Measurements from ENCODE around the gene CDC42EP5.
A peak's percentile ranks its signal among the peaks of the same experiment; 100 is the strongest.

DNA sequence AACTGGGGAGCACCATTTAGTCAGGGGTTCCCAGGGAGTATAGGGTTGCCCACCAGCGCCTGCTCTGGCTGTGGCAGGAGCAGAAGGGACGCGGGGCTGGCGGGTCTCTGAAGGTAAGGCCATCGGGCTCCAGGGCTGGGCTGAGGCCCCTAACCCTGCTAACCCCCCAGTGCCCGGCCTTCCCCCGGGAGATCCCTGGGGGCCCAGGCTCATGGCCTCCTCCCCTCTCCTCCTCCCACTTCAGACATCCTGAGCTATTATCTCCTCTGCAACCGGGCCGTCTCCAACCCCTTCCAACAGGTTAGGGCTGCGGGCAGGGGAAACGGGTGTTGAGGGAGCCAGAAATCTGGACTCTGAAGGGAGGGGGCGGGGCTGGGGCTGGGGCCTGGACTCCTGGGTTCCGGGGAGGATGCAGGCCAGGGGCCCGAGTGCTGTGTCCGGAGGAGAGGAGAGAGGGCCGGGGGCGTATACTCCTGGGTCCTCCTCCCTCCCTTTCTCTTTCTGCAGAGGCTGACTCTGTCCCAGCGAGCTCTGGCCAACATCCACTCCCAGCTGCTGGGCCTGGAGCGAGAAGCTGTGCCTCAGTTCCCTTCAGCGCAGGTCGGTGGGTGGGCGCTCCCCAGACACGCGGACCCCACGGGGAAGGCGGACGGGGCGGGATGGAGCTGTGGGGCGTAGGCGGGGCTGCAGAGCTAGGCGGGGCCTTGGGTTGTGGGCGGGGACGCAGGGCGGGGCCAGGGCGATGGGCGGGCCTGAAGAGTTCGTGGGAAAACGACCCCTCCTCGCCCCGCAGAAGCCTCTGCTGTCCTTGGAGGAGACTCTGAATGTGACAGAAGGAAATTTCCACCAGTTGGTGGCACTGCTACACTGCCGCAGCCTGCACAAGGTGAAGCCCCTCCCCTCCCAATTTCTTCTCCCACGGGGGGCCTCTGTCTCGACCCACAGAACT lies 42.5 kb downstream of the CDC42EP5 start:
- TF ChIP-seq CTCF (IDR thresholded peaks at IDR 0.05) = peak; percentile 24
- no peak for TF ChIP-seq EZH2 (IDR thresholded peaks at IDR 0.05; ENCODE audit: borderline replicate concordance, insufficient read depth, low read depth, low read length, poor library complexity, severe bottlenecking)

Data from B cell (primary cell).